K562 (cell line): ENCODE results near the gene AEN. TPM values are rescaled to one million over a fixed set of nuclear protein-coding genes. Genes with fewer than 3 reads are reported as not detected.

Source experiments
- CBX8 ChIP-seq: fragments of 200-600 bp; sonication (generic); IDR thresholded peaks from 2 replicates; pipeline ENCODE4 v1.6.1; 2012; ENCODE audit warnings: borderline replicate concordance, mixed run types, low read depth, mild to moderate bottlenecking, moderate library complexity, mixed read lengths, low read length, control low read depth, inconsistent platforms; ENCODE audit not compliant: poor library complexity, severe bottlenecking; ENCODE audit errors: extremely low read depth
- CHD2 ChIP-seq: IDR thresholded peaks from 2 replicates; pipeline ENCODE4 v1.6.1; 2011; ENCODE audit warnings: low read depth, low read length
- NR2C2 ChIP-seq, 2 experiments: fragments of 200-800 bp in 1 of 2; sonication (Bioruptor generic) in 1 of 2; sonication (generic) in 1 of 2; formaldehyde crosslinking in 1 of 2; IDR thresholded peaks; 2 replicates each; pipeline versions ENCODE4 v1.6.1 to v1.8.0; 2016 to 2022; ENCODE audit warnings: mild to moderate bottlenecking in 1 of 2, missing compliant biosample characterization in 1 of 2, missing genetic modification characterization in 1 of 2, missing genetic modification reagents in 1 of 2
- PHB2 ChIP-seq: fragments of 450-650 bp; IDR thresholded peaks from 2 replicates; pipeline ENCODE4 v1.6.1; 2017; ENCODE audit warnings: low read depth
- SAP30 ChIP-seq: fragments of 200-600 bp; sonication (generic); IDR thresholded peaks from 2 replicates; pipeline ENCODE4 v1.6.1; 2012; ENCODE audit warnings: borderline replicate concordance, low read depth, mild to moderate bottlenecking, moderate library complexity, low read length, control low read depth, inconsistent platforms; ENCODE audit not compliant: insufficient read depth, poor library complexity, severe bottlenecking
- XRCC5 ChIP-seq: fragments of 200-400 bp; formaldehyde crosslinking; IDR thresholded peaks from 2 replicates; pipeline ENCODE4 v1.6.1; 2017; ENCODE audit warnings: low read depth, mild to moderate bottlenecking, low read length
- ZBTB11 ChIP-seq, 3 experiments: fragments of 200-800 bp in 1 of 3; fragments of 250-450 bp in 1 of 3; fragments of 450-650 bp in 1 of 3; sonication (Bioruptor Pico) in 1 of 3; sonication (Bioruptor generic) in 1 of 3; formaldehyde crosslinking in 1 of 3; IDR thresholded peaks; 2 replicates each; pipeline versions ENCODE4 v1.6.1 to v1.8.0; 2016 to 2022; ENCODE audit warnings: mild to moderate bottlenecking in 2 of 3, missing genetic modification characterization in 2 of 3, missing compliant biosample characterization in 1 of 3, moderate library complexity in 1 of 3
- ZNF146 ChIP-seq: IDR thresholded peaks from one replicate; pipeline ENCODE4 v1.6.1; 2018; ENCODE audit warnings: missing compliant biosample characterization; ENCODE audit not compliant: unreplicated experiment
- ZNF232 ChIP-seq: sonication (generic); formaldehyde crosslinking; IDR thresholded peaks from 2 replicates; pipeline ENCODE4 v1.8.0; 2022; ENCODE audit warnings: mild to moderate bottlenecking, missing genetic modification reagents
- ZNF583 ChIP-seq: fragments of 250-450 bp; sonication (Bioruptor Pico); IDR thresholded peaks from 2 replicates; pipeline ENCODE4 v1.4.0; 2020
- polyA plus RNA-seq, 8 experiments: library from polyadenylated mRNA; depleted of rRNA in 4 of 8; stranded (reverse) in 5 of 8; unstranded in 3 of 8; fragments of >200 nt; fragmentation: Nextera tagmentation in 2 of 8; fragmentation: Illumina TruSeq in 1 of 8; extraction: Ambion mirVana in 2 of 8; extraction: Trizol in 1 of 8; gene quantifications; 2 replicates each; pipeline versions ENCODE4 v1.2.1 to v1.2.3, GENCODE V29; 2011 to 2014; ENCODE audit warnings: inconsistent platforms in 1 of 8, missing spikeins in 1 of 8
- total RNA-seq, 7 experiments: library from RNA; depleted of rRNA in 6 of 7; stranded (reverse); fragments of >200 nt in 6 of 7; fragmentation: Illumina TruSeq in 2 of 7; extraction: Trizol in 2 of 7; gene quantifications; 2 replicates each; pipeline versions ENCODE4 v1.2.1 to v1.2.3, GENCODE V29; 2011 to 2021; ENCODE audit warnings: low replicate concordance in 1 of 7
- TF ChIP-seq, protein P1 (sequence below): fragments of 450-650 bp; conservative IDR thresholded peaks from 2 replicates; pipeline ENCODE4 v1.6.1; 2016; ENCODE audit warnings: missing genetic modification characterization, low read depth, mild to moderate bottlenecking, control low read depth, missing compliant biosample characterization

Gene AEN
- total and polyA plus RNA-seq, 9 of the 15 experiments (the other 6 are each of a cell fraction or from before 2014, with no cell fraction given): 9.0 to 51.0 (median 32.8) TPM

- TF ChIP-seq CBX8: no peak
- TF ChIP-seq SAP30: peak; percentile 98
- TF ChIP-seq XRCC5: no peak
- TF ChIP-seq ZNF583 (CRISPR knock-in tag): peak; percentile 25; the same call in 1 of the 2 replicates
- TF ChIP-seq CHD2: peak; percentile 77
- TF ChIP-seq, protein P1, sequence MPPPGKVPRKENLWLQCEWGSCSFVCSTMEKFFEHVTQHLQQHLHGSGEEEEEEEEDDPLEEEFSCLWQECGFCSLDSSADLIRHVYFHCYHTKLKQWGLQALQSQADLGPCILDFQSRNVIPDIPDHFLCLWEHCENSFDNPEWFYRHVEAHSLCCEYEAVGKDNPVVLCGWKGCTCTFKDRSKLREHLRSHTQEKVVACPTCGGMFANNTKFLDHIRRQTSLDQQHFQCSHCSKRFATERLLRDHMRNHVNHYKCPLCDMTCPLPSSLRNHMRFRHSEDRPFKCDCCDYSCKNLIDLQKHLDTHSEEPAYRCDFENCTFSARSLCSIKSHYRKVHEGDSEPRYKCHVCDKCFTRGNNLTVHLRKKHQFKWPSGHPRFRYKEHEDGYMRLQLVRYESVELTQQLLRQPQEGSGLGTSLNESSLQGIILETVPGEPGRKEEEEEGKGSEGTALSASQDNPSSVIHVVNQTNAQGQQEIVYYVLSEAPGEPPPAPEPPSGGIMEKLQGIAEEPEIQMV (tag): no peak
- TF ChIP-seq NR2C2 (CRISPR knock-in tag; IDR thresholded peaks at IDR 0.05): peak; percentile 60; the same call in 1 of the 2 replicates
- TF ChIP-seq NR2C2 (tag; IDR thresholded peaks at IDR 0.05): no peak
- TF ChIP-seq ZBTB11 (CRISPR knock-in tag; IDR thresholded peaks at IDR 0.05): peak in 1 of 3 experiments; percentile 26; a peak in 1 of 6 replicates
- peak; percentile 79; the same call in 1 of the 2 replicates for TF ChIP-seq ZNF232
- TF ChIP-seq ZNF146: no peak
- TF ChIP-seq PHB2: no peak
These were observed at the start of gene AEN (continued) for GRCh38 chr15:88620995-88621772.
